CD4-positive, alpha-beta T cell treated with Interleukin-6 for 4 hours (primary cell): ENCODE results near the gene DLGAP3.

Source experiments
- DNase-seq: peaks from one replicate; pipeline ENCODE4 v3.0.0-alpha.2; 2020; ENCODE audit warnings: mixed read lengths

Gene DLGAP3

GRCh38 chr1:34928066-34928696 lies 1.3 kb downstream of the DLGAP3 start:
- DNase-seq: no peak

GRCh38 chr1:34927316-34927715 lies 2.1 kb downstream of the DLGAP3 start:
- no peak for DNase-seq

- no peak for DNase-seq
These were observed 2.6 kb downstream of the DLGAP3 start for GRCh38 chr1:34926894-34927293.

- no peak for DNase-seq
These were observed 3.3 kb downstream of the DLGAP3 start for GRCh38 chr1:34926156-34926555.

GRCh38 chr1:34925730-34926129 lies 3.7 kb downstream of the DLGAP3 start:
- no peak for DNase-seq

GRCh38 chr1:34924759-34925555 lies 4.5 kb downstream of the DLGAP3 start:
- peak; percentile 52 for DNase-seq

GRCh38 chr1:34923490-34923889 lies 6.0 kb downstream of the DLGAP3 start:
- no peak for DNase-seq

- DNase-seq: no peak
These were observed 10.4 kb downstream of the DLGAP3 start for GRCh38 chr1:34918977-34919561.

GRCh38 chr1:34918386-34918976 lies 11.0 kb downstream of the DLGAP3 start:
- DNase-seq: no peak

GRCh38 chr1:34917017-34917416 lies 12.4 kb downstream of the DLGAP3 start:
- no peak for DNase-seq

GRCh38 chr1:34916104-34916503 lies 13.3 kb downstream of the DLGAP3 start:
- DNase-seq: no peak

- DNase-seq: no peak
These were observed 13.9 kb downstream of the DLGAP3 start for GRCh38 chr1:34915521-34915920.

GRCh38 chr1:34914958-34915357 lies 14.5 kb downstream of the DLGAP3 start:
- DNase-seq: no peak

- DNase-seq: no peak
These were observed 18.0 kb downstream of the DLGAP3 start for GRCh38 chr1:34911465-34911864.

GRCh38 chr1:34910425-34910824 lies 19.0 kb downstream of the DLGAP3 start:
- DNase-seq: no peak

- DNase-seq: no peak
These were observed 21.1 kb downstream of the DLGAP3 start for GRCh38 chr1:34908369-34908768.

- no peak for DNase-seq
These were observed 21.9 kb downstream of the DLGAP3 start for GRCh38 chr1:34907487-34908090.

- no peak for DNase-seq
These were observed 22.7 kb downstream of the DLGAP3 start for GRCh38 chr1:34906756-34907155.

GRCh38 chr1:34906222-34906621 lies 23.2 kb downstream of the DLGAP3 start:
- no peak for DNase-seq

GRCh38 chr1:34905098-34905459 lies 24.4 kb downstream of the DLGAP3 start:
- DNase-seq: no peak

- DNase-seq: no peak
These were observed 25.0 kb downstream of the DLGAP3 start for GRCh38 chr1:34904236-34905097.

- DNase-seq: no peak
These were observed 27.5 kb downstream of the DLGAP3 start for GRCh38 chr1:34901919-34902318.
